ENCODE data around the gene SP140.
"Not testable (repeated sequence)": the region's sequence is repeated elsewhere in the genome, so short reads cannot be mapped to it uniquely, and the experiment has no call there.

The SP140 gene

DNA sequence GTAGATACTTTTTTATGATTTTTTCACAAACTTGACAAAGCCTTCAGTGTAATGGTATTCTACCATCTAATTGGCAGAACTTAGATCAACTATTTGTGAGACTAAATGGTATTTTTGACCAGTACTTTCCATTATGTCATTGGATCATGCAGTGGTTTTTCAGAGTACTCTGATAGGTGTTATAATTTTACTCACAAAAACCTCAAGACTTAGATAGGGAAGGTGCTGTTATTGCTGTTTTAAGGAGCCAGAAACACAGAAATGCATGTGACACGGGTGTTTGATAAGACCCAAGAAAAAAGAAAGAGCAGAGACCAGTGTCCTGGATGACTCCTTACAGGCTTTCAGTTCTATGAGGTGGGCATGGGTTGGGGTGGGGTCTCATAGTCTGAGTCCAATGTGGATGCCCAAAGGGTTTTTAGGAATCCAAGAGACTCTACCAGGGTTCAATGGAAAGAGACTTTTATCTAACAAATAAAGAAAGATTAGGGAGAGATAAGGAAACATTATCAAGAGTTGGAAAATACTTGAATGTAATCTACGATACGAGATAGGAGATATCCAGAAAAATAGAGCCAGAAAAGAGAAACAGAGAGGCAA, 31.3 kb downstream of the SP140 start:
- ChIA-PET POLR2A (no interaction called here), CTCF (no interaction called here)
- TF ChIP-seq, protein P1, sequence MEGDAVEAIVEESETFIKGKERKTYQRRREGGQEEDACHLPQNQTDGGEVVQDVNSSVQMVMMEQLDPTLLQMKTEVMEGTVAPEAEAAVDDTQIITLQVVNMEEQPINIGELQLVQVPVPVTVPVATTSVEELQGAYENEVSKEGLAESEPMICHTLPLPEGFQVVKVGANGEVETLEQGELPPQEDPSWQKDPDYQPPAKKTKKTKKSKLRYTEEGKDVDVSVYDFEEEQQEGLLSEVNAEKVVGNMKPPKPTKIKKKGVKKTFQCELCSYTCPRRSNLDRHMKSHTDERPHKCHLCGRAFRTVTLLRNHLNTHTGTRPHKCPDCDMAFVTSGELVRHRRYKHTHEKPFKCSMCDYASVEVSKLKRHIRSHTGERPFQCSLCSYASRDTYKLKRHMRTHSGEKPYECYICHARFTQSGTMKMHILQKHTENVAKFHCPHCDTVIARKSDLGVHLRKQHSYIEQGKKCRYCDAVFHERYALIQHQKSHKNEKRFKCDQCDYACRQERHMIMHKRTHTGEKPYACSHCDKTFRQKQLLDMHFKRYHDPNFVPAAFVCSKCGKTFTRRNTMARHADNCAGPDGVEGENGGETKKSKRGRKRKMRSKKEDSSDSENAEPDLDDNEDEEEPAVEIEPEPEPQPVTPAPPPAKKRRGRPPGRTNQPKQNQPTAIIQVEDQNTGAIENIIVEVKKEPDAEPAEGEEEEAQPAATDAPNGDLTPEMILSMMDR (IDR thresholded peaks at IDR 0.05; ENCODE audit: control extremely low read depth, extremely low read depth, low read depth, missing control alignments), result no peak
- DNase-seq (ENCODE audit: extremely low spot score), result peak; percentile 15

GRCh38 chr2:230258483-230258882, 32.9 kb downstream of the SP140 start:
- ChIA-PET POLR2A (no interaction called here), CTCF (no interaction called here)
- TF ChIP-seq, protein P1 (IDR thresholded peaks at IDR 0.05; ENCODE audit: control extremely low read depth, extremely low read depth, low read depth, missing control alignments), result no peak
- no peak for DNase-seq (ENCODE audit: extremely low spot score)

DNA sequence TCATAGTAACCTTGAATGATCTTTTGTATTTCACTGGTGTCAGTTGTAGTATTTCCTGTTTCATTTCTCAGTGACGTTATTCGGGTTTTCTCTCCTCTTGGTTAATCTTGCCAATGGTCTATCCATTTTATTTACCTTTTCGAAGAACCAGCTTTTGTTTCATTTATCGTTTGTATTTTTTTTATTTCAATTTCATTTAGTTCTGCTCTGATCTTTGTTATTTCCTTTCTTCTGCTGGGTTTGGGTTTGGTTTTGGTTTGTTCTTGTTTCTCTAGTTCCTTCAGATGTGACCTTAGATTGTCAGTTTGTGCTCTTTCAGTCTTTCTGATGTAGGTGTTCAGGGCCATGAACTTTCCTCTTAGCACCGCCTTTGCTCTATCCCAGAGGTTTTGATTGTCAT, 36.7 kb downstream of the SP140 start:
- CTCF ChIA-PET, result no interaction called here
- POLR2A ChIA-PET, result no interaction called here
- no peak for DNase-seq (ENCODE audit: extremely low spot score)
- TF ChIP-seq, protein P1 (IDR thresholded peaks at IDR 0.05; ENCODE audit: control extremely low read depth, extremely low read depth, low read depth, missing control alignments), result no peak

GRCh38 chr2:230264945-230265344, 39.4 kb downstream of the SP140 start:
- CTCF ChIA-PET, result interaction anchor here (0.6 to 1.1 kb wide), 3 partner anchors 10 to 16 kb away, joined by 3 to 4 read pairs (median 3); no protein-coding TSS in a partner anchor
- DNase-seq (ENCODE audit: extremely low spot score); POLR2A ChIA-PET: not testable (repeated sequence)

DNA sequence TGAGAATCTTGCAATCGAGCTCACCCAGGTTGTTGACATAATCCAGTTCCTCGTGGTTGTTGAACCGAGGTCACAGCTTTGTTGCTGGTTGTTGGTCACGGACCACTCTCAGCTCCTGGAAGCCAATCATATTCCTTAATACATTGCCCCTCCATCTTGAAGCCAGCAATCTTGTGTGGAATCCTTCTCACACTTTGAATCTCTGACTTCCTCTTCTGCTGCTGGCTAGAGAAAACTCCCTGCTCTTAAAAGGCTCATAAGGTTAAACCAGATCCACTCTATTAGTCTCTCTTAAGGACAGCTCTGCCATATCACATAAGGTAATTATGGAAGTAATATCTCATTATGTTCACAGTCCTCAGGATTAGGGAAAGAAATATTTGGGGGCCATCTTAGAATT, 41.1 kb downstream of the SP140 start:
- POLR2A ChIA-PET, result no interaction called here
- CTCF ChIA-PET, result no interaction called here
- no peak for DNase-seq (ENCODE audit: extremely low spot score)
- TF ChIP-seq, protein P1 (IDR thresholded peaks at IDR 0.05; ENCODE audit: control extremely low read depth, extremely low read depth, low read depth, missing control alignments), result no peak

DNA sequence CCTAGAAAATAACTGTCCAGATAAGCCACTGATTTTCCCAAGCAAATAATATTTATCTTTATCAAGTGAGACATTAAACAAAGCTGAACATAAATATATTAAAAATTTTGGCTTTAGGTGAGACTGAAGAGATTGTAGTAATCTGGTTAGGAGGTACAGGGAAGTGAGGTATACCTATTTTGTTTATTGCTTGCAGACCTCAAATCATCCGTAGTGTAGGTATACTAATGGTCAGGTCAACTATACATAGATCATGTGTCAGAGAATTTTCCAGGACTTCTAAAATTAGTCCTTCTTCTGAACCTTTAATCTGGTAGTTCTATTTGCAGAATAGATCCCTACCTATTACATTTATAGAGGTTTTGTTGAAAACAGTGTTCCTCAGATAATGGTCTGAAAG, 41.5 kb downstream of the SP140 start:
- DNase-seq (ENCODE audit: extremely low spot score), result no peak
- ChIA-PET POLR2A (no interaction called here), CTCF (no interaction called here)
- TF ChIP-seq, protein P1 (IDR thresholded peaks at IDR 0.05; ENCODE audit: control extremely low read depth, extremely low read depth, low read depth, missing control alignments), result no peak

DNA sequence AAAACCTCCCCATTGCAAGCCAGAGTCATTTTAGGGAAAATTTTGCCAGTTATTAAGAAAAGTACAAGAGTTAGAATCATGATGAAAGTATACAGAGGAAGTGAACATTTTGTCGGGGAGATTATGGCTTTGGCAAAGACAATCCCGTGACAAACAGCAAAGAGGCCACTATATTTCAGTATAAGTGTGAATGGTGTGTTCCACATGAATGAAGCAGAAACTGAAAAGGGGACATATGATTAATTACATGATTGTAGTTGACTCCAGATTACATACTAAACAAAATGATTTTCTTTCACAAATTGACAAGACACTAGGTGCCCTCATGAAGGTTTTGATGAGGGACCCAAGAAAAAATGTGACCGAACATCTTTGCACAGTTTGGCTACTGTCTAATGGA, 42.0 kb downstream of the SP140 start:
- TF ChIP-seq, protein P1 (IDR thresholded peaks at IDR 0.05; ENCODE audit: control extremely low read depth, extremely low read depth, low read depth, missing control alignments), result no peak
- POLR2A ChIA-PET, result no interaction called here
- CTCF ChIA-PET, result no interaction called here
- DNase-seq (ENCODE audit: extremely low spot score), result peak; percentile 47
